Measurements from ENCODE around the gene PTGIR.
A peak's percentile ranks its signal among the peaks of the same experiment; 100 is the strongest.

PTGIR gene

GRCh38 chr19:46610413-46610775 is 14.5 kb downstream of the PTGIR start:
- TF ChIP-seq TAF1 (IDR thresholded peaks at IDR 0.05; ENCODE audit: borderline replicate concordance, insufficient read depth, low read length) (no peak), SIN3A (IDR thresholded peaks at IDR 0.05; ENCODE audit: borderline replicate concordance, insufficient read depth, low read length) (no peak), FOXP2 (optimal IDR thresholded peaks at IDR 0.05; ENCODE audit: borderline replicate concordance, extremely low read depth, extremely low read length, insufficient read depth) (no peak), POLR2AphosphoS5 (IDR thresholded peaks at IDR 0.05; ENCODE audit: low read depth, low read length) (no peak), REST (IDR thresholded peaks at IDR 0.05; ENCODE audit: insufficient read depth in 1 of 2, low read depth in 2 of 2, low read length in 2 of 2) (no peak)

GRCh38 chr19:46609511-46610412 is 15.1 kb downstream of the PTGIR start:
- TF ChIP-seq POLR2AphosphoS5 (IDR thresholded peaks at IDR 0.05; ENCODE audit: low read depth, low read length) (no peak), TAF1 (IDR thresholded peaks at IDR 0.05; ENCODE audit: borderline replicate concordance, insufficient read depth, low read length) (no peak), FOXP2 (optimal IDR thresholded peaks at IDR 0.05; ENCODE audit: borderline replicate concordance, extremely low read depth, extremely low read length, insufficient read depth) (no peak), REST (IDR thresholded peaks at IDR 0.05; ENCODE audit: insufficient read depth in 1 of 2, low read depth in 2 of 2, low read length in 2 of 2) (no peak), SIN3A (IDR thresholded peaks at IDR 0.05; ENCODE audit: borderline replicate concordance, insufficient read depth, low read length) (no peak)

- TF ChIP-seq SIN3A (IDR thresholded peaks at IDR 0.05; ENCODE audit: borderline replicate concordance, insufficient read depth, low read length) (no peak), TAF1 (IDR thresholded peaks at IDR 0.05; ENCODE audit: borderline replicate concordance, insufficient read depth, low read length) (no peak), POLR2AphosphoS5 (IDR thresholded peaks at IDR 0.05; ENCODE audit: low read depth, low read length) (peak; percentile 36; the same call in 1 of the 2 replicates), FOXP2 (optimal IDR thresholded peaks at IDR 0.05; ENCODE audit: borderline replicate concordance, extremely low read depth, extremely low read length, insufficient read depth) (no peak), REST (IDR thresholded peaks at IDR 0.05; ENCODE audit: insufficient read depth in 1 of 2, low read depth in 2 of 2, low read length in 2 of 2) (no peak)
Observed at GRCh38 chr19:46608581-46609345, 16.1 kb downstream of the PTGIR start.

GRCh38 chr19:46608178-46608577 is 16.7 kb downstream of the PTGIR start:
- TF ChIP-seq TAF1 (IDR thresholded peaks at IDR 0.05; ENCODE audit: borderline replicate concordance, insufficient read depth, low read length) (no peak), FOXP2 (optimal IDR thresholded peaks at IDR 0.05; ENCODE audit: borderline replicate concordance, extremely low read depth, extremely low read length, insufficient read depth) (no peak), POLR2AphosphoS5 (IDR thresholded peaks at IDR 0.05; ENCODE audit: low read depth, low read length) (no peak)

GRCh38 chr19:46607448-46607841 is 17.4 kb downstream of the PTGIR start:
- TF ChIP-seq TAF1 (IDR thresholded peaks at IDR 0.05; ENCODE audit: borderline replicate concordance, insufficient read depth, low read length) (no peak), REST (IDR thresholded peaks at IDR 0.05; ENCODE audit: insufficient read depth in 1 of 2, low read depth in 2 of 2, low read length in 2 of 2) (no peak), SIN3A (IDR thresholded peaks at IDR 0.05; ENCODE audit: borderline replicate concordance, insufficient read depth, low read length) (no peak), FOXP2 (optimal IDR thresholded peaks at IDR 0.05; ENCODE audit: borderline replicate concordance, extremely low read depth, extremely low read length, insufficient read depth) (no peak), POLR2AphosphoS5 (IDR thresholded peaks at IDR 0.05; ENCODE audit: low read depth, low read length) (no peak; the same call in 1 of the 2 replicates)
